Liver (tissue), 9 donors: ENCODE results near the gene TH. TPM values are rescaled to one million over a fixed set of nuclear protein-coding genes. Genes with fewer than 3 reads are reported as not detected.

ENCODE experiments used
- DNase-seq: peaks from one replicate; pipeline ENCODE4 v3.0.0-alpha.2; 2017; ENCODE audit warnings: low spot score
- H3K27ac ChIP-seq, 2 donors: one replicate each; pipeline ENCODE4 v1.7.0; 2013; ENCODE audit warnings: inconsistent platforms in 2 of 2, low read length in 2 of 2, control low read depth in 1 of 2, low read depth in 1 of 2, mild to moderate bottlenecking in 1 of 2
- H3K27me3 ChIP-seq, 4 donors: one replicate each; pipeline versions ENCODE4 v1.6.1 to v1.7.0; 2013; ENCODE audit warnings: low read length in 3 of 4, inconsistent platforms in 1 of 4, mild to moderate bottlenecking in 1 of 4, moderate library complexity in 1 of 4; ENCODE audit not compliant: control insufficient read depth in 4 of 4, insufficient read depth in 4 of 4
- H3K36me3 ChIP-seq, 4 donors: one replicate each; pipeline versions ENCODE4 v1.6.1 to v1.7.0; 2013; ENCODE audit warnings: low read length in 3 of 4, mild to moderate bottlenecking in 3 of 4, low read depth in 1 of 4, moderate library complexity in 1 of 4; ENCODE audit not compliant: control insufficient read depth in 4 of 4, insufficient read depth in 3 of 4
- H3K4me1 ChIP-seq, 4 donors: one replicate each; pipeline versions ENCODE4 v1.6.1 to v1.7.0; 2013; ENCODE audit warnings: low read length in 3 of 4, mild to moderate bottlenecking in 3 of 4, moderate library complexity in 1 of 4; ENCODE audit not compliant: control insufficient read depth in 4 of 4, insufficient read depth in 4 of 4
- H3K4me3 ChIP-seq, 3 donors: one replicate each; pipeline versions ENCODE4 v1.6.1 to v1.7.0; 2013; ENCODE audit warnings: low read length in 3 of 3, control low read depth in 1 of 3, low read depth in 1 of 3, mild to moderate bottlenecking in 1 of 3
- H3K9ac ChIP-seq, 2 donors: one replicate each; pipeline ENCODE4 v1.7.0; 2013; ENCODE audit warnings: low read length in 2 of 2, mild to moderate bottlenecking in 2 of 2, moderate library complexity in 2 of 2, control low read depth in 1 of 2, low read depth in 1 of 2
- H3K9me3 ChIP-seq, 4 donors: one replicate each; pipeline versions ENCODE4 v1.6.1 to v1.7.0; 2013; ENCODE audit warnings: low read length in 3 of 4; ENCODE audit not compliant: control insufficient read depth in 4 of 4
- ATF3 ChIP-seq: IDR thresholded peaks from 2 replicates; pipeline ENCODE4 v1.6.1; 2016; ENCODE audit warnings: antibody characterized with exemption
- EGR1 ChIP-seq, 2 donors: IDR thresholded peaks; 2 replicates each; pipeline ENCODE4 v1.6.1; 2016 to 2018; ENCODE audit warnings: antibody characterized with exemption in 2 of 2, low read depth in 2 of 2
- FOXA1 ChIP-seq: IDR thresholded peaks from 2 replicates; pipeline ENCODE4 v1.6.1; 2016; ENCODE audit warnings: antibody characterized with exemption
- FOXA2 ChIP-seq: IDR thresholded peaks from 2 replicates; pipeline ENCODE4 v1.6.1; 2016; ENCODE audit warnings: antibody characterized with exemption
- GABPA ChIP-seq, 2 donors: IDR thresholded peaks in 1 of 2; conservative IDR thresholded peaks in 1 of 2; 2 replicates each; pipeline ENCODE4 v1.6.1; 2016; ENCODE audit warnings: antibody characterized with exemption in 2 of 2, mild to moderate bottlenecking in 1 of 2, moderate library complexity in 1 of 2
- HNF4A ChIP-seq, 2 donors: conservative IDR thresholded peaks; 2 replicates each; pipeline ENCODE4 v1.6.1; 2016; ENCODE audit warnings: antibody characterized with exemption in 2 of 2, mild to moderate bottlenecking in 2 of 2
- HNF4G ChIP-seq: IDR thresholded peaks from 2 replicates; pipeline ENCODE4 v1.6.1; 2016; ENCODE audit warnings: antibody characterized with exemption
- JUND ChIP-seq, 2 donors: IDR thresholded peaks; 2 replicates each; pipeline ENCODE4 v1.6.1; 2016; ENCODE audit warnings: antibody characterized with exemption in 2 of 2
- MAX ChIP-seq: IDR thresholded peaks from 2 replicates; pipeline ENCODE4 v1.6.1; 2016; ENCODE audit warnings: antibody characterized with exemption
- NR2F2 ChIP-seq: IDR thresholded peaks from 2 replicates; pipeline ENCODE4 v1.6.1; 2016; ENCODE audit warnings: antibody characterized with exemption
- RAD21 ChIP-seq, 2 donors: IDR thresholded peaks; 2 replicates each; pipeline ENCODE4 v1.6.1; 2016; ENCODE audit warnings: antibody characterized with exemption in 2 of 2, mild to moderate bottlenecking in 2 of 2
- RXRA ChIP-seq, 2 donors: IDR thresholded peaks; 2 replicates each; pipeline ENCODE4 v1.6.1; 2017 to 2018; ENCODE audit warnings: antibody characterized with exemption in 2 of 2, mild to moderate bottlenecking in 1 of 2
- SP1 ChIP-seq: IDR thresholded peaks from 2 replicates; pipeline ENCODE4 v1.6.1; 2018; ENCODE audit warnings: antibody characterized with exemption, mild to moderate bottlenecking
- TAF1 ChIP-seq: conservative IDR thresholded peaks from 2 replicates; pipeline ENCODE4 v1.6.1; 2016; ENCODE audit warnings: antibody characterized with exemption, mild to moderate bottlenecking
- YY1 ChIP-seq: IDR thresholded peaks from 2 replicates; pipeline ENCODE4 v1.6.1; 2016; ENCODE audit warnings: antibody characterized with exemption, mild to moderate bottlenecking
- WGBS: extraction: QIAGEN DNeasy Blood & Tissue Kit; methylation state at CpG from one replicate; pipeline ENCODE4 v1.1.7; 2013; 5-methylcytosine and 5-hydroxymethylcytosine counted together
- polyA plus RNA-seq, 2 donors: library from polyadenylated mRNA; stranded (reverse) in 1 of 2; unstranded in 1 of 2; fragments of 200-250 nt in 1 of 2; fragments of >200 nt in 1 of 2; fragmentation: Nextera tagmentation in 1 of 2; extraction: Ambion mirVana in 1 of 2; gene quantifications; one replicate each; pipeline versions ENCODE4 v1.2.1 to v1.2.3, GENCODE V29; 2013 to 2015
- total RNA-seq, 2 donors: library from RNA; depleted of rRNA; stranded (reverse); fragments of >200 nt; gene quantifications; one replicate each; pipeline ENCODE4 v1.2.3, GENCODE V29; 2014
- TF ChIP-seq, protein P1 (sequence below): fragments of 150-350 bp; IDR thresholded peaks from 2 replicates; pipeline ENCODE4 v1.5.1; 2017; ENCODE audit warnings: improper control_type of control experiment, low read depth, low read length; ENCODE audit not compliant: missing input control
- TF ChIP-seq, protein P2 (sequence below): IDR thresholded peaks from 2 replicates; pipeline ENCODE4 v1.6.1; 2016; ENCODE audit warnings: antibody characterized with exemption, mild to moderate bottlenecking
- TF ChIP-seq, protein P3 (sequence below): IDR thresholded peaks from 2 replicates; pipeline ENCODE4 v1.6.1; 2016; ENCODE audit warnings: antibody characterized with exemption
- donor health status: healthy.
- donor health status: healthy.
- donor health status: healthy.
- donor health status: healthy.
- donor health status: healthy.

Gene TH
- total and polyA plus RNA-seq, 4 donors = 0.13 to 0.24 TPM; not detected in 2

DNA sequence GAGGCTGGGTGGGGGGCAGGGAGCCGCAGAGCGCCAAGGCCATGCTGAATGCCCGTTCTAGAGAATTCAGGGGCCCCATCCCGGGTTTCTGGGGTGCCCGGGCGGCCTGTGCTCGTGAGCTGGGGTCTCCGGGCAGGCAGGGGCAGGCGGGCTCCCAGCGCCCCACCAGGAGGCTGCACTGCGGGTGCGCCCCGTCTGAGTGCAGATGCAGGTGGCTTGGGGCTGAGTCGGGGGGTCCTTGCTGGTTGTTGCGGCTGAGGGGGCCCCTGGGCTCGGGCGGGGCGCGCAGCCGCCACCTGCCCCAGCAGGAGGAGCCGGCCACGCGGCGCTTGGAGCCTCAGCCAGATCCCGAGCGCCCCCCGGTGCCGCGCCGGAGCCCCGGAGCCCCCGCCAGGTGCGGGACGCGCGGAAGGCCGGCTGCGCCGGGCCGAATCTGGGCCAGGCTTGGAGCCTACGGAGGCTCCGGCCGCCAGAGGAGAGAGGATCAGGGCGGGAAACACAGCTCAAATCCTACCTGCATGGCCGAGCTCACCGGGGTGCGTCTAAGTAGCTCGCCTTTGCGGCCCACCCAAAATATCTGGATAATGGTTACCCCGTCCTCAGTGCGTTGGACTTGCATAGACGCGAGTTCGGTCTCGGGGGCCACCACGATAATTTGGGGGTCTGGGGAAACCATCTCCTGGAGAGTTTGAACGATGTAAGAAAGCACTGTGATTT lies 31.8 kb downstream of the TH start:
- DNase-seq = no peak
- H3K4me1 ChIP-seq = peaks cover 17 to 37% (median 26%) of the 10 kb centered on the region in 4 donors
- H3K4me3 ChIP-seq = no peak overlapping the region
- no peak overlapping the region for H3K27ac ChIP-seq
- H3K9me3 ChIP-seq = no peaks in the 10 kb centered on the region
- H3K36me3 ChIP-seq = peaks cover 9 to 12% (median 9%) of the 10 kb centered on the region in 4 donors
- TF ChIP-seq YY1 = no peak
- TF ChIP-seq EGR1 (IDR thresholded peaks at IDR 0.05; ENCODE audit: low read depth in 2 of 2) = no peak
- no peak for TF ChIP-seq FOXA1
- TF ChIP-seq, protein P1, sequence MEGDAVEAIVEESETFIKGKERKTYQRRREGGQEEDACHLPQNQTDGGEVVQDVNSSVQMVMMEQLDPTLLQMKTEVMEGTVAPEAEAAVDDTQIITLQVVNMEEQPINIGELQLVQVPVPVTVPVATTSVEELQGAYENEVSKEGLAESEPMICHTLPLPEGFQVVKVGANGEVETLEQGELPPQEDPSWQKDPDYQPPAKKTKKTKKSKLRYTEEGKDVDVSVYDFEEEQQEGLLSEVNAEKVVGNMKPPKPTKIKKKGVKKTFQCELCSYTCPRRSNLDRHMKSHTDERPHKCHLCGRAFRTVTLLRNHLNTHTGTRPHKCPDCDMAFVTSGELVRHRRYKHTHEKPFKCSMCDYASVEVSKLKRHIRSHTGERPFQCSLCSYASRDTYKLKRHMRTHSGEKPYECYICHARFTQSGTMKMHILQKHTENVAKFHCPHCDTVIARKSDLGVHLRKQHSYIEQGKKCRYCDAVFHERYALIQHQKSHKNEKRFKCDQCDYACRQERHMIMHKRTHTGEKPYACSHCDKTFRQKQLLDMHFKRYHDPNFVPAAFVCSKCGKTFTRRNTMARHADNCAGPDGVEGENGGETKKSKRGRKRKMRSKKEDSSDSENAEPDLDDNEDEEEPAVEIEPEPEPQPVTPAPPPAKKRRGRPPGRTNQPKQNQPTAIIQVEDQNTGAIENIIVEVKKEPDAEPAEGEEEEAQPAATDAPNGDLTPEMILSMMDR = no peak
- no peak for TF ChIP-seq JUND (IDR thresholded peaks at IDR 0.05)
- TF ChIP-seq SP1 = no peak
- TF ChIP-seq RAD21 (IDR thresholded peaks at IDR 0.05) = no peak
- TF ChIP-seq RXRA (IDR thresholded peaks at IDR 0.05) = no peak
- no peak for TF ChIP-seq HNF4G
- TF ChIP-seq TAF1 = no peak
- H3K9ac ChIP-seq = no peak overlapping the region
- H3K27me3 ChIP-seq = no peaks in the 10 kb centered on the region
- WGBS = 60% methylated on average over 57 of the region's 57 CpGs

DNA sequence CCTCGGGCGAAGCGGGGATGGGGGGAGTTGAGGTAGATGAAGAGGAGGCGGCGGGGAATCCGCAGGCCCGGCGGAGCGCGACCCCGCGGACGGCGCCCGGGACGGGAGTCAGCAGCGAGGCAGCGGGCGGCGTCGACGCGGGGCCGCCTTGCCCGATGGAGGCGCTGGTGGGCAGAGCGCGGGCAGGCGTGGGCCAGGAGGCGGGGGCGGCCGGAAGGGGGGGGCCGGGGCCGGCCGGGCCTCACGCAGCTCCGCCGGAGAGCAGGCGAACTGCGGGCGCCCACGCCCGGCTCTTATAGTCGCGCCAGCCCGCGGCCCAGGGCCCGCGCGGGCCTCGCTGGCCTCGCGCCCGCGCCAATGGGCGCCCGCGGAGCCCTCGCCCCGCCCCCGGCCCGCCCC lies 32.5 kb downstream of the TH start, which contains the start of gene IGF2:
IGF2 (minus strand) TSS at position 267 of the 399 bp plus-strand sequence. CDS start 3,866 bp downstream, outside the sequence.
- Histone ChIP-seq H3K4me1 (peaks cover 16 to 43% (median 29%) of the 10 kb centered on the region in 4 donors), H3K27me3 (no peaks in the 10 kb centered on the region), H3K4me3 (peak within 1 kb of the TSS in 1 of 3 donors; percentile 30), H3K27ac (peak within 1 kb of the TSS in 1 of 2 donors; percentile 50), H3K36me3 (peaks cover 9 to 17% (median 12%) of the 10 kb centered on the region in 4 donors), H3K9me3 (no peaks in the 10 kb centered on the region), H3K9ac (no peak within 1 kb of the TSS)
- no peak for DNase-seq
- 29% methylated on average over 62 of the region's 62 CpGs for WGBS
- no peak for TF ChIP-seq MAX
- no peak for TF ChIP-seq ATF3
- TF ChIP-seq HNF4A (conservative IDR thresholded peaks at IDR 0.05) = no peak
- TF ChIP-seq, protein P1 = no peak
- TF ChIP-seq RAD21 (IDR thresholded peaks at IDR 0.05) = no peak
- TF ChIP-seq EGR1 (IDR thresholded peaks at IDR 0.05; ENCODE audit: low read depth in 2 of 2) = no peak
- TF ChIP-seq SP1 = no peak
- no peak for TF ChIP-seq YY1
- TF ChIP-seq NR2F2 = no peak
- TF ChIP-seq, protein P2, sequence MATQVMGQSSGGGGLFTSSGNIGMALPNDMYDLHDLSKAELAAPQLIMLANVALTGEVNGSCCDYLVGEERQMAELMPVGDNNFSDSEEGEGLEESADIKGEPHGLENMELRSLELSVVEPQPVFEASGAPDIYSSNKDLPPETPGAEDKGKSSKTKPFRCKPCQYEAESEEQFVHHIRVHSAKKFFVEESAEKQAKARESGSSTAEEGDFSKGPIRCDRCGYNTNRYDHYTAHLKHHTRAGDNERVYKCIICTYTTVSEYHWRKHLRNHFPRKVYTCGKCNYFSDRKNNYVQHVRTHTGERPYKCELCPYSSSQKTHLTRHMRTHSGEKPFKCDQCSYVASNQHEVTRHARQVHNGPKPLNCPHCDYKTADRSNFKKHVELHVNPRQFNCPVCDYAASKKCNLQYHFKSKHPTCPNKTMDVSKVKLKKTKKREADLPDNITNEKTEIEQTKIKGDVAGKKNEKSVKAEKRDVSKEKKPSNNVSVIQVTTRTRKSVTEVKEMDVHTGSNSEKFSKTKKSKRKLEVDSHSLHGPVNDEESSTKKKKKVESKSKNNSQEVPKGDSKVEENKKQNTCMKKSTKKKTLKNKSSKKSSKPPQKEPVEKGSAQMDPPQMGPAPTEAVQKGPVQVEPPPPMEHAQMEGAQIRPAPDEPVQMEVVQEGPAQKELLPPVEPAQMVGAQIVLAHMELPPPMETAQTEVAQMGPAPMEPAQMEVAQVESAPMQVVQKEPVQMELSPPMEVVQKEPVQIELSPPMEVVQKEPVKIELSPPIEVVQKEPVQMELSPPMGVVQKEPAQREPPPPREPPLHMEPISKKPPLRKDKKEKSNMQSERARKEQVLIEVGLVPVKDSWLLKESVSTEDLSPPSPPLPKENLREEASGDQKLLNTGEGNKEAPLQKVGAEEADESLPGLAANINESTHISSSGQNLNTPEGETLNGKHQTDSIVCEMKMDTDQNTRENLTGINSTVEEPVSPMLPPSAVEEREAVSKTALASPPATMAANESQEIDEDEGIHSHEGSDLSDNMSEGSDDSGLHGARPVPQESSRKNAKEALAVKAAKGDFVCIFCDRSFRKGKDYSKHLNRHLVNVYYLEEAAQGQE = no peak
- no peak for TF ChIP-seq RXRA (IDR thresholded peaks at IDR 0.05)
- TF ChIP-seq FOXA2 = no peak
- TF ChIP-seq GABPA (IDR thresholded peaks at IDR 0.05 in 1 of 2, conservative IDR thresholded peaks at IDR 0.05 in 1 of 2) = no peak
- TF ChIP-seq JUND (IDR thresholded peaks at IDR 0.05) = no peak
- TF ChIP-seq, protein P3, sequence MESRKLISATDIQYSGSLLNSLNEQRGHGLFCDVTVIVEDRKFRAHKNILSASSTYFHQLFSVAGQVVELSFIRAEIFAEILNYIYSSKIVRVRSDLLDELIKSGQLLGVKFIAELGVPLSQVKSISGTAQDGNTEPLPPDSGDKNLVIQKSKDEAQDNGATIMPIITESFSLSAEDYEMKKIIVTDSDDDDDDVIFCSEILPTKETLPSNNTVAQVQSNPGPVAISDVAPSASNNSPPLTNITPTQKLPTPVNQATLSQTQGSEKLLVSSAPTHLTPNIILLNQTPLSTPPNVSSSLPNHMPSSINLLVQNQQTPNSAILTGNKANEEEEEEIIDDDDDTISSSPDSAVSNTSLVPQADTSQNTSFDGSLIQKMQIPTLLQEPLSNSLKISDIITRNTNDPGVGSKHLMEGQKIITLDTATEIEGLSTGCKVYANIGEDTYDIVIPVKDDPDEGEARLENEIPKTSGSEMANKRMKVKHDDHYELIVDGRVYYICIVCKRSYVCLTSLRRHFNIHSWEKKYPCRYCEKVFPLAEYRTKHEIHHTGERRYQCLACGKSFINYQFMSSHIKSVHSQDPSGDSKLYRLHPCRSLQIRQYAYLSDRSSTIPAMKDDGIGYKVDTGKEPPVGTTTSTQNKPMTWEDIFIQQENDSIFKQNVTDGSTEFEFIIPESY = no peak
- TF ChIP-seq HNF4G = no peak
